HG02885 (cell line): ENCODE measurements around the gene ROR2.
"Not testable (repeated sequence)": the region's sequence is repeated elsewhere in the genome, so short reads cannot be mapped to it uniquely, and the experiment has no call there.

Source experiments
- ATAC-seq: cut with Tn5 transposase; IDR thresholded peaks from one replicate; pipeline ENCODE4 v1.9.1; 2021; ENCODE audit warnings: mild to moderate bottlenecking; ENCODE audit not compliant: unreplicated experiment, poor library complexity

ROR2 gene

GRCh38 chr9:91564081-91564670 is 385.9 kb downstream of the ROR2 start:
- no peak for ATAC-seq

- ATAC-seq = no peak
Measured at GRCh38 chr9:91562416-91562815, 387.6 kb downstream of the ROR2 start.

- ATAC-seq = no peak
Measured at GRCh38 chr9:91560301-91560700, 389.7 kb downstream of the ROR2 start.

- ATAC-seq = no peak
Measured at GRCh38 chr9:91558879-91559278, 391.1 kb downstream of the ROR2 start.

- no peak for ATAC-seq
Measured at GRCh38 chr9:91558395-91558794, 391.6 kb downstream of the ROR2 start.

- no peak for ATAC-seq
Measured at GRCh38 chr9:91557327-91557726, 392.7 kb downstream of the ROR2 start.

- ATAC-seq = no peak
Measured at GRCh38 chr9:91555132-91555531, 394.9 kb downstream of the ROR2 start.

- no peak for ATAC-seq
Measured at GRCh38 chr9:91549177-91549576, 400.9 kb downstream of the ROR2 start.

GRCh38 chr9:91547081-91547480 is 402.9 kb downstream of the ROR2 start:
- ATAC-seq = no peak

- no peak for ATAC-seq
Measured at GRCh38 chr9:91546574-91546973, 403.5 kb downstream of the ROR2 start.

GRCh38 chr9:91541734-91542133 is 408.3 kb downstream of the ROR2 start:
- no peak for ATAC-seq

- ATAC-seq = not testable (repeated sequence)
Measured at GRCh38 chr9:91540506-91540905, 409.5 kb downstream of the ROR2 start.

- ATAC-seq = no peak
Measured at GRCh38 chr9:91536211-91536691, 413.8 kb downstream of the ROR2 start.

GRCh38 chr9:91534374-91534773 is 415.7 kb downstream of the ROR2 start:
- no peak for ATAC-seq

GRCh38 chr9:91533382-91533781 is 416.6 kb downstream of the ROR2 start:
- no peak for ATAC-seq

GRCh38 chr9:91532325-91532724 is 417.7 kb downstream of the ROR2 start:
- ATAC-seq = no peak

GRCh38 chr9:91530829-91531228 is 419.2 kb downstream of the ROR2 start:
- ATAC-seq = no peak

- no peak for ATAC-seq
Measured at GRCh38 chr9:91522481-91522880, 427.5 kb downstream of the ROR2 start.

GRCh38 chr9:91519520-91520277 is 430.3 kb downstream of the ROR2 start:
- ATAC-seq = no peak

- no peak for ATAC-seq
Measured at GRCh38 chr9:91518462-91518861, 431.6 kb downstream of the ROR2 start.

GRCh38 chr9:91517801-91518200 is 432.2 kb downstream of the ROR2 start:
- ATAC-seq = no peak

- not testable (repeated sequence) for ATAC-seq
Measured at GRCh38 chr9:91517332-91517731, 432.7 kb downstream of the ROR2 start.
